B cell (primary cell): Measurements from ENCODE around the gene CELA3B. TPM values are rescaled to one million over a fixed set of nuclear protein-coding genes. Genes with fewer than 3 reads are reported as not detected.
"Not testable (repeated sequence)": the region's sequence is repeated elsewhere in the genome, so short reads cannot be mapped to it uniquely, and the experiment has no call there.

ENCODE experiments used
- ATAC-seq: fragments of 200-7000 bp; cut with Tn5 transposase; one replicate; pipeline ENCODE4 v1.10.0; 2021; ENCODE audit warnings: low read depth, mild to moderate bottlenecking, moderate number of reproducible peaks, moderate library complexity
- CTCF ChIA-PET: fragments of 350-600 bp; sonication (Branson Sonifier 250); formaldehyde crosslinking; loops from one replicate; lab custom pipeline; 2021; ENCODE audit warnings: antibody characterized with exemption, inconsistent platforms; lab: Charles Lee
- POLR2A ChIA-PET: fragments of 350-600 bp; sonication (Branson Sonifier 250); formaldehyde crosslinking; loops from one replicate; lab custom pipeline; 2021; ENCODE audit warnings: antibody characterized with exemption; lab: Charles Lee
- DNase-seq: peaks from one replicate; pipeline ENCODE4 v3.0.0; 2013
- H2AFZ ChIP-seq: 2 replicates; pipeline ENCODE4 v1.6.1; 2012; ENCODE audit warnings: mild to moderate bottlenecking, low read depth, low read length; ENCODE audit not compliant: insufficient read depth, poor library complexity, severe bottlenecking
- H3K27ac ChIP-seq, 2 donors: 1 replicate in 1 of 2; 2 replicates in 1 of 2; pipeline ENCODE4 v1.5.1; 2012 to 2013; ENCODE audit warnings: low read length in 2 of 2, mild to moderate bottlenecking in 2 of 2, moderate library complexity in 1 of 2
- H3K27me3 ChIP-seq, 4 experiments: fragments of 200-600 bp in 1 of 4; sonication (generic) in 1 of 4; replicated peaks in 1 of 4; 1 replicate in 2 of 4; 2 replicates in 2 of 4; pipeline versions ENCODE4 v1.6.1 to v1.7.0; 2013 to 2016; ENCODE audit warnings: low read length in 3 of 4, mild to moderate bottlenecking in 2 of 4, mixed read lengths in 1 of 4, moderate library complexity in 1 of 4; ENCODE audit not compliant: insufficient read depth in 4 of 4, control insufficient read depth in 3 of 4; ENCODE audit errors: control extremely low read depth in 1 of 4
- H3K36me3 ChIP-seq, 2 experiments: replicated peaks in 1 of 2; 1 replicate in 1 of 2; 2 replicates in 1 of 2; pipeline versions ENCODE4 v1.6.1 to v1.7.1; 2013; ENCODE audit warnings: low read length in 1 of 2; ENCODE audit not compliant: insufficient read depth in 2 of 2, control insufficient read depth in 1 of 2; ENCODE audit errors: control extremely low read depth in 1 of 2, extremely low read depth in 1 of 2
- H3K4me1 ChIP-seq, 2 donors: fragments of 200-600 bp in 1 of 2; sonication (generic) in 1 of 2; 1 replicate in 1 of 2; 2 replicates in 1 of 2; pipeline versions ENCODE4 v1.5.1 to v1.6.1; 2013 to 2017; ENCODE audit warnings: low read length in 2 of 2; ENCODE audit not compliant: control insufficient read depth in 2 of 2, insufficient read depth in 2 of 2
- H3K4me2 ChIP-seq: replicated peaks from 2 replicates; pipeline ENCODE3; 2012; ENCODE audit warnings: mild to moderate bottlenecking, low read depth, low read length; ENCODE audit not compliant: poor library complexity, severe bottlenecking
- H3K4me3 ChIP-seq, 5 experiments: fragments of 200-600 bp in 1 of 5; sonication (generic) in 1 of 5; 1 replicate in 3 of 5; 2 replicates in 2 of 5; pipeline versions ENCODE4 v1.5.1 to v1.7.0; 2011 to 2016; ENCODE audit warnings: low read length in 4 of 5, mild to moderate bottlenecking in 4 of 5, low read depth in 2 of 5, control low read depth in 1 of 5, moderate library complexity in 1 of 5; ENCODE audit not compliant: insufficient read depth in 1 of 5; ENCODE audit errors: control extremely low read depth in 1 of 5, extremely low read depth in 1 of 5
- H3K79me2 ChIP-seq: fragments of 200-600 bp; sonication (generic); one replicate; pipeline ENCODE4 v1.6.0; 2016; ENCODE audit warnings: low read length; ENCODE audit not compliant: control insufficient read depth, insufficient read depth
- H3K9ac ChIP-seq: fragments of 200-600 bp; sonication (generic); 2 replicates; pipeline ENCODE4 v1.6.1; 2017; ENCODE audit warnings: mild to moderate bottlenecking, low read length, moderate library complexity
- H3K9me3 ChIP-seq, 3 donors: one replicate each; pipeline versions ENCODE4 v1.6.1 to v1.7.1; 2013; ENCODE audit warnings: low read length in 2 of 3; ENCODE audit not compliant: control insufficient read depth in 2 of 3, insufficient read depth in 1 of 3; ENCODE audit errors: control extremely low read depth in 1 of 3
- H4K20me1 ChIP-seq: 2 replicates; pipeline ENCODE4 v1.6.0; 2012; ENCODE audit warnings: mild to moderate bottlenecking, low read length; ENCODE audit not compliant: insufficient read depth, control insufficient read depth, poor library complexity, severe bottlenecking
- H3K27ac Mint-ChIP-seq: one replicate; pipeline ENCODE4 v1.8.0; 2021; ENCODE audit warnings: mixed read lengths
- H3K27me3 Mint-ChIP-seq: one replicate; pipeline ENCODE4 v1.8.0; 2021; ENCODE audit warnings: mixed read lengths
- H3K4me1 Mint-ChIP-seq: one replicate; pipeline ENCODE4 v1.8.0; 2021; ENCODE audit warnings: mixed read lengths
- H3K4me3 Mint-ChIP-seq: one replicate; pipeline ENCODE4 v1.8.0; 2021; ENCODE audit warnings: mixed read lengths
- H3K9me3 Mint-ChIP-seq: one replicate; pipeline ENCODE4 v1.8.0; 2022; ENCODE audit warnings: mixed read lengths; ENCODE audit not compliant: insufficient read depth
- WGBS: methylation state at CpG from one replicate; pipeline ENCODE4 v1.1.5; 2013; ENCODE audit warnings: missing lambda C conversion rate; ENCODE audit not compliant: insufficient coverage; 5-methylcytosine and 5-hydroxymethylcytosine counted together
- intact Hi-C: fragments of 100-400 bp; cut with micrococcal nuclease; formaldehyde crosslinking; loops from one replicate; pipeline ENCODE4 v1.10.0; 2022
- polyA plus RNA-seq: library from polyadenylated mRNA; depleted of rRNA; stranded (reverse); fragments of >200 nt; gene quantifications from 2 replicates; pipeline ENCODE4 v1.2.3, GENCODE V29; 2012
- total RNA-seq, 2 donors: library from RNA; stranded (reverse); fragments of 120-200 nt in 1 of 2; gene quantifications; 1 replicate in 1 of 2; 2 replicates in 1 of 2; pipeline versions ENCODE4 v1.2.3 to v1.2.4, GENCODE V29; 2013 to 2022

CELA3B gene
- total and polyA plus RNA-seq, 2 donors (not counting 1 experiment from before 2014, with no cell fraction given), result not detected

DNA sequence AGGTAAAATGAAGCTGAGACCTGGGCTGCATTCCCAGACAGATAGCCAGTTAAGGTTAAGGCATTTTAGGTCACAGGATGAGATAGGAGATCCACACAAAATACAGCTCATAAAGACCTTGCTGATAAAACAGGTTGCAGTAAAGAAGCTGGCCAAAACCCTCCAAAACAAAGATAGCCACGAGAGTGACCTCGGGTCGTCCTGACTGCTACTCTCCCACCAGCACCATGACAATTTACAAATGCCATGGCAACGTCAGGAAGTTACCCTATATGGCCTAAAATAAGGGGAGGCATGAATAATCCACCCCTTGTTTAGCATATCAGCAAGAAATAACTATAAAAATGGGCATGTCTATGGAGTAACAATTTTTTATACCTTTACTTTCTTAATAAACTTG, 6.3 kb upstream of the CELA3B start:
- H3K4me1 ChIP-seq, H3K27me3 ChIP-seq, H3K4me3 Mint-ChIP-seq: not testable (repeated sequence)

GRCh38 chr1:21972973-21973441, 3.8 kb upstream of the CELA3B start:
- H3K4me1 Mint-ChIP-seq, H3K4me3 Mint-ChIP-seq, H3K27me3 Mint-ChIP-seq, DNase-seq, H3K36me3 ChIP-seq, H3K4me3 ChIP-seq, ATAC-seq, intact Hi-C loops, H2AFZ ChIP-seq, H3K27me3 ChIP-seq, H3K27ac ChIP-seq, POLR2A ChIA-PET, H3K9me3 Mint-ChIP-seq, H3K27ac Mint-ChIP-seq, H3K9me3 ChIP-seq, H3K79me2 ChIP-seq, H4K20me1 ChIP-seq, H3K4me1 ChIP-seq, H3K9ac ChIP-seq, H3K4me2 ChIP-seq: not testable (repeated sequence)
- no CpG with 5 or more reads among the region's 2 CpGs for WGBS
- CTCF ChIA-PET, result interaction anchor here (0.6 kb wide), 2 partner anchors 59 to 81 kb away, joined by 3 to 4 read pairs; no protein-coding TSS in a partner anchor

More for the DNA sequence above, 6.3 kb upstream of the CELA3B start:
- intact Hi-C loops, H3K36me3 ChIP-seq, H4K20me1 ChIP-seq, H3K27me3 Mint-ChIP-seq, DNase-seq, H3K79me2 ChIP-seq, POLR2A ChIA-PET, H2AFZ ChIP-seq, CTCF ChIA-PET, H3K9ac ChIP-seq, H3K4me3 ChIP-seq, H3K4me2 ChIP-seq, H3K27ac ChIP-seq, H3K9me3 ChIP-seq, ATAC-seq, H3K4me1 Mint-ChIP-seq, H3K27ac Mint-ChIP-seq, H3K9me3 Mint-ChIP-seq: not testable (repeated sequence)
- no CpG with 5 or more reads among the region's 4 CpGs for WGBS

GRCh38 chr1:21973948-21974347, 2.9 kb upstream of the CELA3B start:
- 100% methylated on average over 1 of the region's 8 CpGs for WGBS
- H4K20me1 ChIP-seq, H3K9me3 ChIP-seq, H3K4me1 Mint-ChIP-seq, H3K9ac ChIP-seq, H3K4me3 ChIP-seq, CTCF ChIA-PET, ATAC-seq, H3K4me2 ChIP-seq, DNase-seq, H3K27me3 ChIP-seq, H3K4me1 ChIP-seq, H2AFZ ChIP-seq, H3K36me3 ChIP-seq, intact Hi-C loops, H3K9me3 Mint-ChIP-seq, H3K27me3 Mint-ChIP-seq, H3K79me2 ChIP-seq, H3K4me3 Mint-ChIP-seq, H3K27ac ChIP-seq, POLR2A ChIA-PET: not testable (repeated sequence)
- H3K27ac Mint-ChIP-seq, result peak overlapping the region; percentile 11

DNA sequence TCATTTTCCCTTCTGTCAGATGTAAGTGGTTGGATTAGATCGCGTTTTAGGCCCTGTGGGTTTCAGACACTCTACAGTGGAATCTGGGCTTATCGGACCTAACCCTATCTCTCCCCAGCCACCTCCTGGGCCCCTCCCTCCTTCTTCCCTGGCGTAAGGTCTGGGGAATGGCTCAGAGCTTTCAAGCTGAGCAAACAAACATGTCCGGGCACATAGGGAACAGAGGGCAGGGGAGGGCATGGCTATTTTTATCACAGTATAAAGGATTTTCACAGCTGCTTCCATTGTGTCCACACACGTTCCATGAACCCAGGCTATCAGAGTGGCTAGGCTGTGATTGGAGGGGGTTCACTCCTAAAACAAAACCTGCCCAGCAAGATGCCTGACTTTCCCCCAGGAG, 2.1 kb upstream of the CELA3B start:
- H3K27me3 ChIP-seq, H3K79me2 ChIP-seq, H3K4me3 ChIP-seq, H4K20me1 ChIP-seq, intact Hi-C loops, H3K27me3 Mint-ChIP-seq, H2AFZ ChIP-seq, H3K27ac Mint-ChIP-seq, H3K4me1 ChIP-seq, POLR2A ChIA-PET, H3K9ac ChIP-seq, H3K9me3 ChIP-seq, H3K27ac ChIP-seq, CTCF ChIA-PET, DNase-seq, H3K4me2 ChIP-seq, H3K4me1 Mint-ChIP-seq, H3K9me3 Mint-ChIP-seq, H3K36me3 ChIP-seq, H3K4me3 Mint-ChIP-seq, ATAC-seq: not testable (repeated sequence)
- WGBS, result no CpG with 5 or more reads among the region's 6 CpGs
